RWPE1 (cell line): ENCODE results near the gene AP1B1.

Experiments used
- CTCF ChIA-PET: fragments of 350-600 bp; sonication (Branson Sonifier 250); formaldehyde crosslinking; extraction: SDS; loops from one replicate; lab custom pipeline; 2021; lab: Yijun Ruan, JAX
- POLR2A ChIA-PET: fragments of 400-600 bp; formaldehyde crosslinking; extraction: SDS; loops from one replicate; lab custom pipeline; 2020; ENCODE audit warnings: antibody characterized with exemption; ENCODE audit not compliant: low non-redundant PET; lab: Yijun Ruan, JAX
- DNase-seq: peaks from one replicate; pipeline ENCODE4 v3.0.0; 2012; ENCODE audit warnings: low spot score
- H3K27ac ChIP-seq: fragments of 450-650 bp; 2 replicates; pipeline ENCODE4 v1.5.1; 2017
- CTCF ChIP-seq: fragments of 450-650 bp; conservative IDR thresholded peaks from 2 replicates; pipeline ENCODE4 v1.5.1; 2017; ENCODE audit warnings: low read depth, mild to moderate bottlenecking

AP1B1 gene

GRCh38 chr22:29330291-29330690, 58.1 kb downstream of the AP1B1 start:
- CTCF ChIA-PET: no interaction called here
- no peak for DNase-seq
- POLR2A ChIA-PET: no interaction called here
- no peak for TF ChIP-seq CTCF
- H3K27ac ChIP-seq: peak overlapping the region; percentile 15

GRCh38 chr22:29329581-29329980, 58.8 kb downstream of the AP1B1 start:
- TF ChIP-seq CTCF: no peak
- no peak for DNase-seq
- peak overlapping the region; percentile 15 for H3K27ac ChIP-seq
- POLR2A ChIA-PET: no interaction called here
- CTCF ChIA-PET: no interaction called here

GRCh38 chr22:29328566-29329500, 59.5 kb downstream of the AP1B1 start:
- no peak for DNase-seq
- H3K27ac ChIP-seq: peak overlapping the region; percentile 15
- POLR2A ChIA-PET: no interaction called here
- no peak for TF ChIP-seq CTCF
- CTCF ChIA-PET: no interaction called here

GRCh38 chr22:29328055-29328454, 60.3 kb downstream of the AP1B1 start:
- ChIA-PET POLR2A (no interaction called here), CTCF (interaction anchor here (0.5 kb wide), 1 partner anchor 101 kb away, joined by 4 read pairs; no protein-coding TSS in a partner anchor)
- peak overlapping the region; percentile 15 for H3K27ac ChIP-seq
- no peak for TF ChIP-seq CTCF
- no peak for DNase-seq

- H3K27ac ChIP-seq: peak overlapping the region; percentile 13; the same call in 1 of the 2 replicates
- POLR2A ChIA-PET: no interaction called here
- TF ChIP-seq CTCF: no peak
- CTCF ChIA-PET: interaction anchor here (0.5 to 0.6 kb wide), 2 partner anchors 100 to 155 kb away, joined by 3 to 4 read pairs; no protein-coding TSS in a partner anchor
- no peak for DNase-seq
Measured at GRCh38 chr22:29327089-29327764, 61.1 kb downstream of the AP1B1 start.

- DNase-seq: no peak
- ChIA-PET POLR2A (no interaction called here), CTCF (no interaction called here)
- H3K27ac ChIP-seq: peak overlapping the region; percentile 13
- TF ChIP-seq CTCF: no peak
Measured at GRCh38 chr22:29326481-29326880, 61.9 kb downstream of the AP1B1 start.
